ENCODE results near the gene CCR9.

Gene CCR9

GRCh38 chr3:45861043-45861719 lies 25.2 kb upstream of the CCR9 start:
- peaks cover 4 to 5% of the 10 kb centered on the region in 2 donors for H3K9me3 Mint-ChIP-seq
- ATAC-seq (replicated peaks) (no peak), DNase-seq (no peak)
- H3K4me3 Mint-ChIP-seq = peak overlapping the region in 1 of 2 donors; percentile 3
- H3K27ac Mint-ChIP-seq = no peak overlapping the region
- H3K36me3 Mint-ChIP-seq (ENCODE audit: insufficient read depth) = peaks cover 3% of the 10 kb centered on the region
- peaks cover 16 to 25% of the 10 kb centered on the region in 2 donors for H3K27me3 Mint-ChIP-seq
- peaks cover 7 to 8% of the 10 kb centered on the region in 2 donors for H3K4me1 Mint-ChIP-seq (ENCODE audit: low read depth in 2 of 2)

- no peak overlapping the region for H3K27ac Mint-ChIP-seq
- H3K27me3 Mint-ChIP-seq = peaks cover 16 to 38% of the 10 kb centered on the region in 2 donors
- H3K36me3 Mint-ChIP-seq (ENCODE audit: insufficient read depth) = peaks cover 4% of the 10 kb centered on the region
- peaks cover 10 to 22% of the 10 kb centered on the region in 2 donors for H3K4me1 Mint-ChIP-seq (ENCODE audit: low read depth in 2 of 2)
- DNase-seq (no peak), ATAC-seq (replicated peaks) (peak; percentile 24)
- no peak overlapping the region for H3K4me3 Mint-ChIP-seq
- peaks cover 4 to 5% of the 10 kb centered on the region in 2 donors for H3K9me3 Mint-ChIP-seq
These were observed 21.4 kb upstream of the CCR9 start for GRCh38 chr3:45864760-45865519.

GRCh38 chr3:45865563-45865962 lies 20.8 kb upstream of the CCR9 start:
- Mint-ChIP-seq H3K9me3 (peaks cover 4 to 5% of the 10 kb centered on the region in 2 donors), H3K27ac (no peak overlapping the region), H3K27me3 (peaks cover 16 to 32% of the 10 kb centered on the region in 2 donors), H3K36me3 (ENCODE audit: insufficient read depth) (peaks cover 8% of the 10 kb centered on the region), H3K4me1 (ENCODE audit: low read depth in 2 of 2) (peaks cover 15 to 27% of the 10 kb centered on the region in 2 donors), H3K4me3 (no peak overlapping the region)
- DNase-seq (no peak), ATAC-seq (replicated peaks) (no peak)

GRCh38 chr3:45868213-45868612 lies 18.1 kb upstream of the CCR9 start:
- Mint-ChIP-seq H3K4me3 (no peak overlapping the region), H3K27me3 (peaks cover 5 to 33% of the 10 kb centered on the region in 2 donors), H3K4me1 (ENCODE audit: low read depth in 2 of 2) (peaks cover 23 to 36% of the 10 kb centered on the region in 2 donors), H3K36me3 (ENCODE audit: insufficient read depth) (peaks cover 6% of the 10 kb centered on the region), H3K9me3 (peaks cover 4 to 5% of the 10 kb centered on the region in 2 donors), H3K27ac (no peak overlapping the region)
- DNase-seq = no peak
- no peak for ATAC-seq (replicated peaks)

- peaks cover 23 to 36% of the 10 kb centered on the region in 2 donors for H3K4me1 Mint-ChIP-seq (ENCODE audit: low read depth in 2 of 2)
- H3K27me3 Mint-ChIP-seq = peaks cover under 1 to 33% of the 10 kb centered on the region in 2 donors
- H3K4me3 Mint-ChIP-seq = peak overlapping the region in 1 of 2 donors; percentile 22
- peaks cover 0 to under 1% of the 10 kb centered on the region in 2 donors for H3K9me3 Mint-ChIP-seq
- no peak for ATAC-seq (replicated peaks)
- H3K36me3 Mint-ChIP-seq (ENCODE audit: insufficient read depth) = peaks cover 6% of the 10 kb centered on the region
- H3K27ac Mint-ChIP-seq = no peak overlapping the region
- no peak for DNase-seq
These were observed 17.7 kb upstream of the CCR9 start for GRCh38 chr3:45868650-45869049.

GRCh38 chr3:45869638-45870037 lies 16.7 kb upstream of the CCR9 start:
- Mint-ChIP-seq H3K4me1 (ENCODE audit: low read depth in 2 of 2) (peaks cover 23 to 38% of the 10 kb centered on the region in 2 donors), H3K36me3 (ENCODE audit: insufficient read depth) (peaks cover 6% of the 10 kb centered on the region), H3K4me3 (peak overlapping the region; percentile 53 to 69), H3K27ac (peak overlapping the region; percentile 32 to 75), H3K9me3 (no peaks in the 10 kb centered on the region), H3K27me3 (peaks cover 0 to 43% of the 10 kb centered on the region in 2 donors)
- no peak for ATAC-seq (replicated peaks)
- no peak for DNase-seq

GRCh38 chr3:45870099-45870498 lies 16.2 kb upstream of the CCR9 start:
- ATAC-seq (replicated peaks) (peak; percentile 92), DNase-seq (peak; percentile 63 to 70 (median 67))
- no peaks in the 10 kb centered on the region for H3K9me3 Mint-ChIP-seq
- H3K36me3 Mint-ChIP-seq (ENCODE audit: insufficient read depth) = peaks cover 6% of the 10 kb centered on the region
- peaks cover 19 to 38% of the 10 kb centered on the region in 2 donors for H3K4me1 Mint-ChIP-seq (ENCODE audit: low read depth in 2 of 2)
- peak overlapping the region; percentile 32 to 75 for H3K27ac Mint-ChIP-seq
- peak overlapping the region; percentile 53 to 69 for H3K4me3 Mint-ChIP-seq
- H3K27me3 Mint-ChIP-seq = peaks cover 0 to 47% of the 10 kb centered on the region in 2 donors

GRCh38 chr3:45871780-45872179 lies 14.6 kb upstream of the CCR9 start:
- Mint-ChIP-seq H3K27ac (no peak overlapping the region), H3K9me3 (no peaks in the 10 kb centered on the region), H3K4me1 (ENCODE audit: low read depth in 2 of 2) (peaks cover 15 to 35% of the 10 kb centered on the region in 2 donors), H3K36me3 (ENCODE audit: insufficient read depth) (peaks cover 6% of the 10 kb centered on the region), H3K4me3 (no peak overlapping the region), H3K27me3 (peaks cover 9 to 47% of the 10 kb centered on the region in 2 donors)
- DNase-seq = no peak
- ATAC-seq (replicated peaks) = no peak

- ATAC-seq (replicated peaks) = no peak
- Mint-ChIP-seq H3K36me3 (ENCODE audit: insufficient read depth) (peaks cover 6% of the 10 kb centered on the region), H3K4me3 (no peak overlapping the region), H3K9me3 (no peaks in the 10 kb centered on the region), H3K27me3 (peaks cover 9 to 40% of the 10 kb centered on the region in 2 donors), H3K4me1 (ENCODE audit: low read depth in 2 of 2) (peaks cover 15 to 33% of the 10 kb centered on the region in 2 donors), H3K27ac (no peak overlapping the region)
- DNase-seq = no peak
These were observed 13.8 kb upstream of the CCR9 start for GRCh38 chr3:45872569-45872968.

GRCh38 chr3:45873036-45873435 lies 13.3 kb upstream of the CCR9 start:
- ATAC-seq (replicated peaks) = no peak
- peaks cover 9 to 38% of the 10 kb centered on the region in 2 donors for H3K27me3 Mint-ChIP-seq
- H3K4me1 Mint-ChIP-seq (ENCODE audit: low read depth in 2 of 2) = peaks cover 15 to 33% of the 10 kb centered on the region in 2 donors

GRCh38 chr3:45873638-45874037 lies 12.7 kb upstream of the CCR9 start:
- Mint-ChIP-seq H3K4me3 (no peak overlapping the region), H3K4me1 (ENCODE audit: low read depth in 2 of 2) (peaks cover 15 to 32% of the 10 kb centered on the region in 2 donors), H3K9me3 (no peaks in the 10 kb centered on the region), H3K27ac (no peak overlapping the region), H3K27me3 (peaks cover 9 to 37% of the 10 kb centered on the region in 2 donors), H3K36me3 (ENCODE audit: insufficient read depth) (peaks cover 6% of the 10 kb centered on the region)
- ATAC-seq (replicated peaks) = no peak
- no peak for DNase-seq

More at GRCh38 chr3:45873036-45873435, 13.3 kb upstream of the CCR9 start:
- Mint-ChIP-seq H3K9me3 (no peaks in the 10 kb centered on the region), H3K27ac (no peak overlapping the region), H3K36me3 (ENCODE audit: insufficient read depth) (peaks cover 6% of the 10 kb centered on the region), H3K4me3 (no peak overlapping the region)
- DNase-seq = no peak

GRCh38 chr3:45874677-45875346 lies 11.5 kb upstream of the CCR9 start:
- no peak for ATAC-seq (replicated peaks)
- H3K4me3 Mint-ChIP-seq = no peak overlapping the region
- DNase-seq = no peak
- peaks cover 5% of the 10 kb centered on the region for H3K36me3 Mint-ChIP-seq (ENCODE audit: insufficient read depth)
- peaks cover 21 to 24% of the 10 kb centered on the region in 2 donors for H3K4me1 Mint-ChIP-seq (ENCODE audit: low read depth in 2 of 2)
- H3K27ac Mint-ChIP-seq = no peak overlapping the region
- peaks cover 9 to 32% of the 10 kb centered on the region in 2 donors for H3K27me3 Mint-ChIP-seq
- no peaks in the 10 kb centered on the region for H3K9me3 Mint-ChIP-seq

- H3K27me3 Mint-ChIP-seq = peaks cover 9 to 19% of the 10 kb centered on the region in 2 donors
- ATAC-seq (replicated peaks) = no peak
- H3K9me3 Mint-ChIP-seq = no peaks in the 10 kb centered on the region
- peaks cover 4% of the 10 kb centered on the region for H3K36me3 Mint-ChIP-seq (ENCODE audit: insufficient read depth)
- no peak for DNase-seq
- H3K4me1 Mint-ChIP-seq (ENCODE audit: low read depth in 2 of 2) = peaks cover 22 to 23% of the 10 kb centered on the region in 2 donors
- H3K4me3 Mint-ChIP-seq = no peak overlapping the region
- H3K27ac Mint-ChIP-seq = no peak overlapping the region
These were observed 8.2 kb upstream of the CCR9 start for GRCh38 chr3:45878124-45878523.
